Hematopoietic multipotent progenitor cell treated with erythropoietin and hydrocortisone succinate and interleukin-3 and kit ligand, for 6 days (in vitro differentiated cells): ENCODE measurements around the gene TBC1D5.

Experiments
- DNase-seq: peaks from one replicate; pipeline ENCODE4 v3.0.0-alpha.2; 2015

Gene TBC1D5

DNA sequence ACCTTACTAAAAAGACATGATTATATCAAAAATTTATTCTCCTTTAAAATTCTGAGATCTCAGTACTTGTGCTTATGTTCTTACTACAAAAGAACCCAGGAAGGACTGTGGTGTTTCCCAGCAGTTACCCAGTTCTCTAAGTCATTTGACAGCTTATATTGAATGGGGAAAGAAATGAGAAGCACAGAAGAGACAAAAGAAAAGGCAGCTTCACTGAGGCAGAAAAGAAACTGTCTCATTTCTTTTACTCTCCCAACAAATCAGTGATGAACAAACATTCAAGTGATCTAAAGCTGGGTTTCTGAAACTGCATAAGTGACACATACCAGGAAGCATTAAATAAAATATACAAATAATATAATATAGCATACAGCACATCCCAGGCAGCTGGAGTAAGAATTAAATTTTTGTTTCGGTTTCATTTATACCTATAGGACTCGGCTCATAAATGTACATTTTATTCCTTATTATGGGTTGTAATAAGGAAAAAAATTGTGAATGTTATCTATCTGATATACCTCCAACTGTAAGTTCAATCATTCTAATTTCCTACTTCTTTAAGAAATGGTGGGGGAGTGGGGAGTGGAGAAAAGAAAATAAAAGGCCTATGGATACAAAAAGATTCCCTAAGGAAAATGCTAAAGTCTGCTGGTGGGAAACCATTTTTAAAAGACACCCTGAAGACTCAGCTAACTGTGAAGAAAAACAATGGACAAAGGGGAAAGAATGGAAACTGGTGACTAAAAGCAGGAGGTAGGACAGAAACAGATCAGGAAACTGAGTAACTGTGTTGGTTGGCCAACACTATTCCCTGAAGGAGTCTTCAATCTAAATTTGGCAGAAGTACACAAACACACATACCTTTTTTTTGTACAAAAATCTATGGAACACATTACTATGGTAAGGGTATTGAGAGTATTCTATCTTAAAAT lies 156.8 kb downstream of the TBC1D5 start:
- no peak for DNase-seq

DNA sequence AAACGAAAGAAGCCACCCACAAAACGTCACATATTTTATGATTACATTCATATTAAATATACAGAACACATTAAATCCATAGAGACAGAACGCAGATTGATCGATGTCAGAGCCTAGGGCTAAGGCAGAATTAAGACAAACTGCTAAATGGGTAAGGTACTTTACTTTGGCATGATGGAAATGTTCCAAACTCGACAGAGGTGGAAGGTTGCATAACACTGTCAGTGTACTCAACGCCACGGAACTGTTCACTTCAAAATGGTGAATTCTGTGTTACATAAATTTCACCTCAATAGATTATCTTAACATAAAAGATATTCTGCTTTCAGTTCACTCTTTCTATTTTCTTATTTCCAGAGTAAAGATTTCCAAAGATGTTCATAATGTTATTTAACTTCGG lies 158.4 kb downstream of the TBC1D5 start:
- no peak for DNase-seq

DNA sequence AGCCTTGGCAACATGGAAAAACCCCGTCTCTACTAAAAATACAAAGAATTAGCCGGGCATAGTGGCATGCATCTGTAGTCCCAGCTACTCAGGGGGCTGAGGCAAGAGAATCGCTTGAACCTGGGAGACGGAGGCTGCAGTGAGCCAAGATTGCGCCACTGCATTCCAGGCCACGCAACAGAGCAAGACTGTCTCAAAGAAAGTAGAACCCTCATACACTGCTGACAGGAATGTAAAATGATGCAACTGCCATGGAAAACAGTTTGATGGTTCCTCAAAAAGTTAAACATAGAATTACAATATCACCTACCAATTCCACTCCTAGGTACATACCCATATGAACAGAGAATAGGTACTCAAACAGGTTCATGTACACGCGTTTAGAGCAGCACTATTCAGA lies 158.9 kb downstream of the TBC1D5 start:
- no peak for DNase-seq

DNA sequence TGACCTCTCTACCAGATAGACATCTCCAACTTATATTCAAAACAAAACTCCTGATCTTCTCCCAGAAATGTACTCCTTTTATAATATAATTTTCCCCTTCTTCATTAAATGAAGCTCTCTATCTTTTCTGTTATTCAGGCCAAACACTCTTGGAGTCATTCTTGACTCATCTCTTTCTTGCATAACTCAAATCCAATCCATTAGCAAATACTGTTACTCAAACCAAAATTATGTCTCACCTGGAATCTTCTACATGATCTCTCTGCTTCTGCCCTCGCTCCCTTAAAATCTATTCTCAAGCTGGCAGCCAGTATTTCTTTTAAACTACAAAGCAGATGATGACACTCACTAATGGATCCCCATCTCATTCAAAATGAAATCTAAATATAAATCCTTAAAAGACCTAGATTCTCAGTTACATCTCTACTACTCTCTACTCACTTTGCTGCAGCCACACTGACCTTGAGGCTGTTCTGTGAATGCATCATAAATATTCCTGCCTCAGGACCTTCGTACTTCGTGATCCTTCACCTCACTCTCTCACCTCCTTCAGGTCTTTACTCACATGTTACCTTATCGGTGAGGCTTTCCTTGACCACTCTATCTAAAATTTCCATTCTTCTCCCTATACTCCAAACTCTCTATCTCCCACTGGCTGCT lies 160.9 kb downstream of the TBC1D5 start:
- no peak for DNase-seq

DNA sequence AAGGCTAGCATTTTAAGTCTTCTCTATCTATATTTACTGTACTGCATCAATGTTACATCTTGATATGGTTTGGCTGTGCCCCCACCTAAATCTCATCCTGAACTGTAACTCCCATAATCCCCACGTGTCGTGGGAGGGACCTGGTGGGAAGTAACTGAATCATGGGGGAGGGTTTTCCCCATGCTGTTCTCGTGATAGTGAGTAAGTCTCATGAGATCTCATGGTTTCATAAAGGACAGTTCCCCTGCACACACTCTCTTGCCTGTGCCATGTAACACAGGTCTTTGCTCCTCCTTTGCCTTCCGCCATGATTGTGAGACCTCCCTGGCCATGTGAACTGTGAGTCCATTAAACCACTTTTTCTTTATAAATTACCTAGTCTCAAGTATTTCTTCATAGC lies 161.5 kb downstream of the TBC1D5 start:
- no peak for DNase-seq

DNA sequence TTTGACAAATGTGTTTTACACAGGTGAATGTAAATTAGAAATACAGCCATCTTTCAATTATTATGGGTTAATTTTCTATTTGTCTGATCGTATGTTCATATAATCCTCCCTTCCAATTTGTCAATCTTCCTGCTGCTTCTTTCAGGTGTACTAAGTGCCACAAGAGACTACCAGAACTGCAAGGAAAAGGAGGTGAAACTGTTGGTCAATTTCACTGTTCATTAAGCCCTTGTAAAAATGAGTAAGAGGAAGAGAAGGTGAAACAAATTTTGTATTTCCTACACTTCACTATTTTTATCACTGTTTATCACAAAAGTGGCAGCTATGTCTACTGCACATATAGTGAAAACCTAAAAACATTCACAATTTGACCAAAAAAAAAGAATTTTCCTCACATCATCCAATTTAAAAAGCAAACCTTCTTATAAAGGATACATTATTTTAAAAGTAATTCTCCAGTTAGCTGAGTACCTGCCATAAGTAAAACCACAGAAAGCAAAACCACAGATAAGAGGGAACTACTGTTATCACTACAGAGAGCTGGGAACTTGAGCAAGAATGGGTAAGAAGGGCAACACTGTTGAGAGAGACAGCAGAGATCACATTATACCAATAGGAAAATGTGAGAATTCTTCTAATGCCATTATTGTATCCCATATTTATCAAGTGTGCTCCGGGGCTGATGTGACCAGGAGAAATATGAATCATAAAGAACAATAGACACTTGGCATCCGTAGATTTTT lies 163.0 kb downstream of the TBC1D5 start:
- DNase-seq = peak; percentile 89

DNA sequence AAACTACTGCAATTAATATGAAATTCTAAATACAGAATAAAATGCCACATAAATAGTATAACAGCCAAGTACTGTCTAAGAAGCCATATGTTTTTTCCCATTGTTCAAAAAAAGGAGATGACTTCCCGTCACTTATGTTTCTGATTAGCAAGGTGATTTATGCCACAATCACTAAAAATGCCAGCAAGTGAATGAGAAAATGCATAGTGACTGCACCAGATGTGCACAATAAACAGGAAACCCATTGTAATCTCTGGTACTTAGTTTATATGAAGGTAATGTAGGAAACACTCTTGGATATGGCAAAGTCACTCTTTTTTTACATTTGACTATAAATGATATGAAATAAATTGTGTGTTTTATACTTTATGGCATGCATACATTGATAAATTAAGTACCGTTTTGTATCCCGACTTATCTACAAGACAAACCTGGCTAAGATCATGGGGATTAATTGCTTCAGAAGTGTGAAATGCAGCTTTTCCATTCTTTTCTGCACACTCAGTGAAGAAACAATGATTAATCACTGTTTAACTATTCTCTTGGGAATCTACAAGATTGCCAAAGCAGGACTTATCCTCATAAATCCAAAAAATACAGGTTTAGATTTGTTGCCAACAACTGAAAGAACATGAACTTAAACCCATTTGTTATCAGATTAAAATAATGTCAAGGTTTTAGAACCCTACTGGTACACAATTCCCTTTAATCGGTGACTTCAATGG lies 164.5 kb downstream of the TBC1D5 start:
- no peak for DNase-seq

DNA sequence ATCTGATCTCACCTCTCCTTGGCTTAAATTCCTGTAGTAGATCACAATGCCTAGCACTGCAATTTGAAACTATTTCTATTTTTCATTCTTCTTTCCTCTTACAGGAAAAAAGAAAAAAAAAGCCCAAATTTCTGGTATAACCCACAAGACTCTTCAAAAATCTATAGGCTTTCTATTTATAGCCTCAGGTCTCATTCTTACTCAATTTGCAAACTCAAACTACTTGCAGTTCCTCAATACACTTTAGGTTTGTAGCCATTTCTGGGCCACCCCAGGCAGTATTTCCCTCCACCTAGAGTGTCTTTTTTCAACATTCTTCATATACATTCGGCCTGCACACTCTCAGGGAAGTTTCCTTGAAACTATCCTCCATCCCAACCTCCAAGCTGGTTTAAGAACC lies 169.0 kb downstream of the TBC1D5 start:
- DNase-seq = no peak

DNA sequence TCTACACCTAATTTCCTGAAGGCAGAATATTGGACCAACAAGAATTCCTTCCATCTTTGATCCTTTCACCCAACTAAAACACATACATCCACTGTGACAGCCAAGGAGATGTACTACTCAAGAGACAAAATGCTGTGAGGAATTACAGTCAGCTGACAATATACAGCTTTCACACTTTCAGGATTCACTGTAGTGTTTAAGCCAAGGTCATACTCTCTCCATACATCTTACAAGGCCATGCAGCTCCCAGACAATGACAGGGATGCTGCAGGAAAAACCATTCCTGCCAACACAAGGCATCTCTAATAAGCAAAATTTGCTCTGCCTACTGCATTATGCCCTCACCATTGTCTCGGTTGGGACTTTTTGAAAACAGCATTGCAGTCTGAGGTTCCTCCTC lies 170.7 kb downstream of the TBC1D5 start:
- DNase-seq = no peak

DNA sequence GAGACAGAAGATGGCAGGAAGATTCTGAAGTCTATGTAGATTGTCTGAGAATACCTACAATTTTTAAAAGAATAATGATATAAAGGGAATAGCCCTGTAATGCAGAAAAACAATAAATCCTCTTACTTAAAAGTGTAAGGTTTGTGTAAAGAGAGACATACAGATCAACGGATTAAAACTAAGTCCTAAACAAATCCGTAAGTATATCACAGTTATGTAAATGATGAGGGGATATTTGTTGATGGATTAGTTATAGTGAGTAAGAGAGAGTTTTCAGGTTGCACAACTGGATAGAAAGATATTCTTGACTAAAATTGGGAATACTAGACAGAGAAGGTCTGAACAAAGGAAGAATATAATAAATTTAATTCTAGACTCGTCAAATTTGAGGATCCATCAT lies 179.6 kb downstream of the TBC1D5 start:
- no peak for DNase-seq

DNA sequence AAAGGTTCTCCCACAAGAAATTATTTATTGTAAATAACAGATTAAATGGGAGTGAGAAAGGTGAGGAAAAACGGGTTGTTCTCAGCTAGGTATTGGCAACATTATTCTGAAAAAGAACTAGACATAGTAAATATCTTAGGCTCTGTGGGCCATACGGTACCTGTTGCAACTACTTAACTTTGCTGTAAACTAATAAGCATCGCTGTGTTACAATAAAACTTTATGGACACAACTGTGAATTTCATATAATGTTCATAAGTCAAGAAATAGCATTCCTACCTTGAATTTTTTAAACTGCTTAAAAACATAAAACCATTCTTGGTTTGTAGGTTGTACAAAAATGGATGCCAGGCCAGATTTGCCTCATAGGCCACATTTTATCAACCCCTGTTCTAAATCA lies 183.9 kb downstream of the TBC1D5 start:
- DNase-seq = no peak

DNA sequence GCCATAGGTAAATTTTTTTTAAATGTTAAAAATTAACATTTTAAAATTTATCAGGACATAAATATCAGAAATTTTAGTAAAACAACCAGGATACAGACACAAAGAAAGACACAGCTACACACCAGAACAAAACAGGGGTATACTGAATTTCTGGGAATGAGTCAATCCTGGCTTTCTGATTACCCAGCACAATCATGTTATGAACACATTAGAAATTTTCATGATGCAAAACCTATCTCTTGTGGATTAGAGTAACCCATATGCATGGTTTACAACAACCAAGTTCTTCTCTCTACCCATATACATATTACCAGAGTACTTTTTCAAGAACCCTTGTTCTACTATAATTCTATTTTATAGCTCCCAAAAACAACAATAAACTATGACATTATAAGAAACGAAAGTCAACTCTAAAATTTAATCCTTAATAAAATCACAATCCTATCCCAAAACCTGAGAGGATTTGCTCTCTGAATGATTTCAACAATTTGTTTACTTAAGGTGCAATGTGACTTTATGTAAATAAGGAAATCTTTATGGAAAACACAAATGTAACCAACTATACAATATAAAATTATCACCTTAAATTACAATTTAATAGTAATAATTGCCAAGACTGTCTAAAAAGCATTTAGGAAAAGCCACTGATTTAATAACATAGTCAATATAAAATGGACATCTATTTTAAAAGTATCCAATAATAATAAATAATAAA lies 184.5 kb downstream of the TBC1D5 start:
- no peak for DNase-seq

DNA sequence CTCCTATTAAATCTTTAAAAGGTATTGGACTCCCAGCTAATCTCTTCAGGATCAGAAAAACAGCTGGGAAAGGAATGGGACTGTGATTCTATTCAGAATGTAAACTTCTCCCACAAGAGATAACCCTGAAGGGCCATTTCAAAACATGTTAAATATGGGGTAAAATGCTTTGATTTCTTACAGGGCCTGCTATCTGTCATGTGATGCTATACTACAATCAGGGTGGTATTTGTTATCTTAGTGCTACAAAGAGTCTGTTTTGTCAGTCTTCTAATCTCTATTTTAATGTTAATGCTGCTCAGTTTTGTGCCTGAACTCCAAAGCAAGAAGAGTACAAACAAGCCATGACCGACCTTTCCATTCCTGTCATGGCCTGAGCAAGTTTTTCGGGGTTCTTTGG lies 186.9 kb downstream of the TBC1D5 start:
- no peak for DNase-seq

DNA sequence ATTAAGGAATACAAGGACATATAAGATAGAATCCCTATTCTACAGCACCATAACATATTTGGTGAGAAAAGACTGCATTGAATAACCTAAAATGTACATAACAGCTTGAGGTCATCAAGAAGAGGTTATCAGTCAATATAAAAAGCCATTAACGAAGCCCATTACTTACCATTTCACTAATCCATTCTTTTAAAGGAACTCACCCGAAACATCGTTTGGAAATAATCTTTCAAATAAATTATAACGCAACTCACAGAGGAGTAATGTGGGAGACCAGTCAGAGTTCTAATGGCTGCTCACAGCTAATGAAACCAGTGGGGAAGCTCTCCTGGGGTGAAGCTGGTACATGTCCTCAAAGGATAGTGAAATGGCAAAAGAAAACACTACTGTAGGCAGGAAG lies 188.4 kb downstream of the TBC1D5 start:
- DNase-seq = no peak

DNA sequence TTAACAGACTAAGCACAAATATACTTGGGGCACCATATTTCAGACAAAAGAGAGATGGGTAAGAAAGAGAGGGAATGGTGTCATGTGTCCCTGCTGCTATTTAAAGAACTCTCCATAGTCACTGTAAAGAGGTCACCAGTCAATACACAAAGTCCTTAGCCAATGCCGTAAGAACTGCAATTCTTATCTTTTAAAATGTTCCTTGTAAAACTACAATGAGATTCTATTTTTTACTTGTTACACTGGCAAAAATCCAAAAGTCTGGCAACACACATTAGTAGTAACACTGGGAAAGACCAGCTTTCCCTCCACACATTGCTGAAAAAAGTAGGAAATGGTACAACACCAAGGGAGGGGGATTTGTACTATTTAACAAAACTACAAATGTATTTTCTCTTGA lies 189.4 kb downstream of the TBC1D5 start:
- no peak for DNase-seq

DNA sequence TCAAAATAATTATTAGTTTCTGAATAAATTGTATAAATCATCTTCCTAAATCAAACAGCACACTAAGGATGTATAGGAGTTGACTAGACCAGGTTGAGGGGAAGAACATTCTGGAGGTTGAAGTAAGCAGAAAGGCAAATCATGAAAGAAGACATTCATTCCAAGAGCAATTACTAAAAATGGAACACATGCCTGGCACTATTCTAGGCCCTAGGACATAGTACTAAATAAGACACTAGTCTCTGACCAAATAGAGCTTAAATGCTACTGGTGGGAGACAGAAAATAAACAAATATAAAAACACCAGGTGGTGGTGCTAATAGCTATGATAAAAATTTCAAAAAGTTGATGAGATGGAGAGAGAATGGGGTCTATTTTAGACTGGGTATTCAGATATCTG lies 190.1 kb downstream of the TBC1D5 start:
- no peak for DNase-seq

DNA sequence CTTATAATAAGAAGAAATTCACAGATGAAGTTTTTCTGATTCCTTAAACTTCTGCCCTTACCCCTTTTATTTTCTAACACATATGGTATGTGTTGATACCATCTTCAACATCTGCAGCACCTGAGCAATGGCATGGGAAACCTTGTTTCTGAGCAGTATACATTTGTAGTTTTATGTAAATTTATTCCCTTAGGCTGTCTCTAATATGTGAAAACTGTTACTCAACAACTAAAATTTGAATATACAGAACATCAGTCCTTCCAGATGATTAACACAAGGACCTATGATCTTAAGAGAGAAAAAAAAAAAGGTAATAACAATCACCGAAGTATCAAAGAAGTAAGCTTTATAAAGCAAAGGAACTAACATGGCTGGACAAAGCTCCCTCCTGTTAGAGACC lies 190.5 kb downstream of the TBC1D5 start:
- DNase-seq = no peak

DNA sequence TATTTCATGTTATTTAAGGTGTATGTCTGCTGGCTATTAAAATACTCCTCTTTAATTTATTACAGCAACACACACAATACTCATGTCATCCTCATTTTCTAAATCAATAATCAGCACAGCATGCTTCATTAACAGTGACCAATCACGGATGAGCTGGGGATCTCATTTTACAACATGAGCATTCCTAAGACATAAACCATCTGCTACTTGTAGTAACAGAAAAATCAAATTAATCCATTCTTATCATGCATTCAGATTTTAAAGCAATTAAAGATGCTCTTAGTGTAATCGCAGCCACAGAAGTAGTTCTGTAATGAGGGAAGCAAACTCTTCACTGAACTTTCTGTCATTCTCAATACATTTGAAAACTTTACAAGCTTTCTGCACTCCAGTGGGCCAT lies 191.1 kb downstream of the TBC1D5 start:
- no peak for DNase-seq

DNA sequence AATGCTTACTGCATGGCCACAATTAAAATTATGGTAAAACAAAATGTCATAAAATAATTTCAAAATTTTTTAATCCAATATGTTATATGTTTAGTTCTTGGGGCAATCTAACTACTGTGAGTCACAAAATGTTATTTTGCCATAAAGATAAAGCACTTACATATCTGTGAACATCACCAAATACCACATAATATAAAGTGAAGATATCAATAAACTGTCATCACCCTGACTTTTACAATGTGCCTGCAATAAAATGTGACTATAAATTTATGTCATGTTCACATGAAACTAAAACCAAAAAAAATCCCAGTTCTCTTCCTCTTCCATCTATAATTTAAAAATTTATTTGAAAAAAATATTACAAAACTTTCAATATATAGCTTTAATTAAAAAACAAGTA lies 191.8 kb downstream of the TBC1D5 start:
- DNase-seq = no peak

DNA sequence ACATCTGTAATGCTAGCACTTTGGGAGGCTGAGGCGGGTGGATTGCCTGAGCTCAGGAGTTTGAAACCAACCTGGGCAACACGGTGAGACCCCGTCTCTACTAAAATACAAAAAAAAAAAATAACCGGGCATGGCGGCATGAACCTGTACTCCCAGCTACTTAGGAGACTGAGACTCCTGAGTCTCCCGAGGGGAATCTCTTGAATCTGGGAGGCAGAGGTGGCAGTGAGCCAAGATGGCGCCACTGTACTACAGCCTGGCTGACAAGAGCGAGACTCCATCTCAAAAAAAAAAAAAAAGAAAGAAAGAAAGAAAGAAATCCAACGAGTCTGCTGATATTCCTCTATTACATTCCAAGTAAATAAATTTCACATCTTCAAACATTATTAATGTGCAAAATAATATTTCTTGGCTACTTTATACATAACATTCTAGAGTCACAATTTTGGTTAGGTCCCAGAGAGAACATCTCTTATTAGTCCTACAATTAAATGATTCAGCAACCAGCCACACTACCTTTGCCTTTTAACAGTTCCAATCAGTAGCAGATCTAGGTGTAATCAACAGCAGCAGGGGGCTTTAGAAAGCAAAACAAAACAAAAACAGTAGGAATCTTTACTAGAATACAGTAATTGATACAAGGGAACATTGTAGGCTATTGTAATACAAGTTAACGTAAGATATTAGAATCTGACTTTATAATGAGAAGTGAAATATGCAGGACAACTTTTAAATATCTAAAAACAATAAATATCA lies 195.8 kb downstream of the TBC1D5 start:
- no peak for DNase-seq

DNA sequence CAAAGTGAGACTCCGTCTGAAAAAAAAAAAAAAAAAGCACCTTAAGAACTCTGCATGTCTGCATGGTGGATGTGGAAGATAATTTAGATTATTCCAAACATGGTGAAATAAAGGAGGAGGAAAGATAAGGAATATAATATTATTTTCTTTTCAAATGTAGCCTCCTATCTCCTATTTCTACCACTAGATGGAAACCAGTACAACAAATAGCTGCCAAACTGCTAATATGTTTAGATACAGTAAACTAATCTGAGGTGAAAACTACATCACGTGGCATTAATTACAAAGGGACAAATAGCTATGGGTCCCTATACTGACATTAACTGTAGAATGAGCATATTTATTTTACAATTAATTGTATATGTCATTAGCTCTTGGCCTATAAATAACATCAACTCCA lies 197.8 kb downstream of the TBC1D5 start:
- DNase-seq = peak; percentile 47

DNA sequence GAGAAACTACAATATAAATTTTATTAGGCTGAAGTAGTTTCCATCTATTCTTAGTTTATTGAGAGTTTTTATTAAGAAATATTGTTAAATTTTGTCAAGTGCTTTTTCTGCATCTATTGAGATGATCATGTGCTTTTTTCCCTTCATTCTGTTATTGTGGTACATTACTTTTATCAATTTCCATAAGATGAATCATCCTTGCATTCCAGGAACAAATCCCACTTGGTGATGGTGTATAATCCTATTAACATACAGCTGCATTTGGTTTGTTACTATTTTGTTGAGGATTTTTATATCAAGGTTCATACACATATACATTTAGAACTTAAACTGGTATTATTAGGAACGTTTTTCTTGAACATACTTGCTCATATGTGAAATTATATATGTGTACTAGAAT lies 199.8 kb downstream of the TBC1D5 start:
- DNase-seq = no peak
